ENCODE data around the gene HINT3.
A peak's percentile ranks its signal among the peaks of the same experiment; 100 is the strongest.

Gene HINT3

DNA sequence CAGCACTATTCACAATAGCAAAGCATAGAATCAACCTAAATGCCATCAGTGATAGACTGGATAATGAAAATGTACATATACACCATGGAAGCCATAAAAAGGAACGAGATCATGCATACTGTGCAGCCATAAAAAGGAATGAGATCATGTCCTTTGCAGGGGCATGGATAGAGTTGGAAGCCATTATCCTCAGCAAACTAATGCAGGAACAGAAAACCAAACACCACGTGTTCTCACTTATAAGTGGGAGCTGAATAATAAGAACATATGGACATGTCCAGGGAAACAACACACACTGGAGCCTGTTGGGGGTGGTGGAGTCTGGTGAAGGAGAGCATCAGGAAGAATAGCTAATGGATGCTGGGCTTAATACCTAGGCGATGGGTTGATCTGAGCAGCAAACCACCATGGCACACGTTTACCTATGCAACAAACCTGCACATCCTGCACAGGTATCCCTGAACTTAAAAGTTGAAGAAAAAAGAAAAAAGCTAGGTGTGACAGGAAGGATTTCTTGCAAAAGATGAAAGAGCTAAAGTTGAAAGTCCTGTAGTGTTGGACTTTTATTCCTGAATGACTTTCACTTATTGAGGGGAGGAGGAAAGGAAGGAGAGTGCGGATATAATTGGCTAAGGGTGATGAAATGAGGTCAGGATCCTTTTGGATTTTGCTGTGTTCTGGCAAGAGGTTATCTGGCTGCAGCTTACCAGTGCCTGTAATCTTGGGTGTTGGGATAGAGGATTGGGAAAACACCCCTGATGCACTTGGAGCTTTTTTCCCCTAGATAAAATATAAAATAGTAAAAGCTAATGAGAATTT is 38.3 kb downstream of the HINT3 start:
- Histone ChIP-seq H3K27ac (ENCODE audit: low read depth, low read length) (no peak overlapping the region), H3F3A (ENCODE audit: insufficient read depth) (peaks cover 23% of the 10 kb centered on the region; the same call in 1 of the 2 replicates), H3K9ac (ENCODE audit: low read length) (no peak overlapping the region), H4K20me1 (ENCODE audit: low read depth, low read length) (0 out of 2 replicates have a peak, but pooled peaks cover 6% of the 10 kb centered on the region), H3K36me3 (ENCODE audit: low read length) (peaks cover 32% of the 10 kb centered on the region), H3K4me3 (ENCODE audit: insufficient read depth, low read length, poor library complexity, severe bottlenecking) (no peak overlapping the region), H3K9me2 (replicated peaks; ENCODE audit: insufficient read depth, low read length) (no peaks in the 10 kb centered on the region), H3K27me3 (ENCODE audit: low read length) (no peaks in the 10 kb centered on the region), H3K4me2 (ENCODE audit: low read depth, low read length, poor library complexity, severe bottlenecking) (no peak overlapping the region), H3K9me3 (ENCODE audit: insufficient read depth, low read length) (no peaks in the 10 kb centered on the region), H2AFZ (ENCODE audit: low read depth, low read length, severe bottlenecking) (no peak overlapping the region), H3K79me2 (ENCODE audit: insufficient read depth, low read length) (peaks cover 55% of the 10 kb centered on the region)
- TF ChIP-seq EZH2phosphoT487 (conservative IDR thresholded peaks at IDR 0.05; ENCODE audit: low read length) = no peak
- TF ChIP-seq, protein P1, sequence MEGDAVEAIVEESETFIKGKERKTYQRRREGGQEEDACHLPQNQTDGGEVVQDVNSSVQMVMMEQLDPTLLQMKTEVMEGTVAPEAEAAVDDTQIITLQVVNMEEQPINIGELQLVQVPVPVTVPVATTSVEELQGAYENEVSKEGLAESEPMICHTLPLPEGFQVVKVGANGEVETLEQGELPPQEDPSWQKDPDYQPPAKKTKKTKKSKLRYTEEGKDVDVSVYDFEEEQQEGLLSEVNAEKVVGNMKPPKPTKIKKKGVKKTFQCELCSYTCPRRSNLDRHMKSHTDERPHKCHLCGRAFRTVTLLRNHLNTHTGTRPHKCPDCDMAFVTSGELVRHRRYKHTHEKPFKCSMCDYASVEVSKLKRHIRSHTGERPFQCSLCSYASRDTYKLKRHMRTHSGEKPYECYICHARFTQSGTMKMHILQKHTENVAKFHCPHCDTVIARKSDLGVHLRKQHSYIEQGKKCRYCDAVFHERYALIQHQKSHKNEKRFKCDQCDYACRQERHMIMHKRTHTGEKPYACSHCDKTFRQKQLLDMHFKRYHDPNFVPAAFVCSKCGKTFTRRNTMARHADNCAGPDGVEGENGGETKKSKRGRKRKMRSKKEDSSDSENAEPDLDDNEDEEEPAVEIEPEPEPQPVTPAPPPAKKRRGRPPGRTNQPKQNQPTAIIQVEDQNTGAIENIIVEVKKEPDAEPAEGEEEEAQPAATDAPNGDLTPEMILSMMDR (IDR thresholded peaks at IDR 0.05; ENCODE audit: insufficient read depth, low read length, poor library complexity, severe bottlenecking) = no peak

DNA sequence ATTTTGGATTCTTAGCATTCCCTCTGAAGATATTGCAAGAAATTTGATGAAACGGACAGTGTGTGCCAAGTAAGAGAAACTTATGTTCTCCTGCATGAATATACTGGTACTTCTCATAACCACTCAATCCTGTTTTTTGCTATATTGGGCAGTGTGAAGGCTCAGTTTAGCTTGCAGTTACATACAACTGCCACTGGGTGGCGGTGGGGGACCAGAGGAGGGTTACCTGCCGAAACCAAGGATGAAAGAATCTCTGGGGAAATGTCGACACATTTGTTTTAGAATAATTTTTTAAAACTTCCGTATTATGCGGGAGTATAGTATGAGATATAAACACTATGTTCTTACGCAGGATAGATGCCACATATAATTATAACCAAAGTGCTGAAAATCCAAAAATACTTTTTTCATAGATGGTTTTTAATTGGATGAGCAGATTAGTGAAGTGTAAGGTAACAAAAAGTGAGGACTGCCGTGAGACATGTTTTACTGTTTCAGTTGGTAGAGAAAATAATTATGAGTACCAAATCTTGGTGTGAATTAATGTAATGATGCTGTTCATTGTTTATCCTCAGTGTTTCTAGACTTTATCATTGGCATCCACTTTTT is 39.5 kb downstream of the HINT3 start:
- 0 out of 2 replicates have a peak, but pooled peaks cover 6% of the 10 kb centered on the region for H4K20me1 ChIP-seq (ENCODE audit: low read depth, low read length)
- H3K27ac ChIP-seq (ENCODE audit: low read depth, low read length) = no peak overlapping the region
- peaks cover 50% of the 10 kb centered on the region for H3K79me2 ChIP-seq (ENCODE audit: insufficient read depth, low read length)
- no peaks in the 10 kb centered on the region for H3K9me2 ChIP-seq (replicated peaks; ENCODE audit: insufficient read depth, low read length)
- H3K36me3 ChIP-seq (ENCODE audit: low read length) = peaks cover 42% of the 10 kb centered on the region
- H3K27me3 ChIP-seq (ENCODE audit: low read length) = no peaks in the 10 kb centered on the region
- no peak overlapping the region for H3K9ac ChIP-seq (ENCODE audit: low read length)
- peak overlapping the region; percentile 63 for H3K4me2 ChIP-seq (ENCODE audit: low read depth, low read length, poor library complexity, severe bottlenecking)
- no peak overlapping the region for H2AFZ ChIP-seq (ENCODE audit: low read depth, low read length, severe bottlenecking)
- TF ChIP-seq, protein P1 (IDR thresholded peaks at IDR 0.05; ENCODE audit: insufficient read depth, low read length, poor library complexity, severe bottlenecking) = peak; percentile 97
- TF ChIP-seq EZH2phosphoT487 (conservative IDR thresholded peaks at IDR 0.05; ENCODE audit: low read length) = no peak
- no peak overlapping the region for H3K4me3 ChIP-seq (ENCODE audit: insufficient read depth, low read length, poor library complexity, severe bottlenecking)
- H3F3A ChIP-seq (ENCODE audit: insufficient read depth) = peaks cover 23% of the 10 kb centered on the region; the same call in 1 of the 2 replicates
- no peaks in the 10 kb centered on the region for H3K9me3 ChIP-seq (ENCODE audit: insufficient read depth, low read length)

DNA sequence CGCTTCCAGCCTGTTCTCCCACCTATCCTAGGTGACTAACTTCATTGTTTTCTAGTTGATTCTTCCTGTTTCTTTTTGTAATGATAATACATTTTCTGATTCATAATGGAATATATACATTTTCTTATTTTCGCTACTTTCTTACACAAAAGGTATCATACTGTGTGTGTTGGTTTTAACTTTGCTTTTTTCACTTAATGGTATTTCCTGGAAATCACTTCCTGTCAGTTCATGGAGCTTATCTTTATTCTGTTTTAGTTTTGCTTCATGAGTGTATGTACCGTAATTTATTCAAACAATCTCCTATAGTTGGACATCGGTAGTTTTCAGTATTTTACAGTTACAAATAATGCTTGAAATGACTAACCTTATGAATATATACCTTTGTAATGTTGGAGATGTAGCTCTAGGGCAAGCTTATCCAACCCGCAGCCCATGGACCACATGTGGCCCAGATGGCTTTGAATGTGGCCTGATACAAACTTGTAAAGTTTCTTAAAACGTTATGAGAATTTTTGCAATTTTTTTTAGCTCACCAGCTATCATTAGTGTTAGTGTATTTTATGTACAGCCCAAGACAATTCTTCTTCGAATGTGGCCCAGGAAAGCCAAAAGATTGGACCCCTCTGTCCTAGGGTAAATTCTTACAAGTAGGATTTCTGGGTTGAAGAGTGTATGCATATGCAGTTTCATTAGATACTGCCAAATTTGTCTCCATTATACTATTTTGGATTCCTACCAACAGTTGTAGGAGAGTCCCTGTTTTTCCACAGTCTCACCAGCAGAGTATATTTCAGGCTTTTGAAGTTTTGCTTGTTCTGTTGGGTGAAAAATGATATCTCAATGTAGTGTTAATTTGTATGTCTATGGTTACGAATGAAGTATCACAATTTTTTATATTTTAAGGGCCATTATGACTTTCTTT is 46.4 kb downstream of the HINT3 start:
- H3K9me2 ChIP-seq (replicated peaks; ENCODE audit: insufficient read depth, low read length) = no peaks in the 10 kb centered on the region
- H3K27ac ChIP-seq (ENCODE audit: low read depth, low read length) = no peak overlapping the region
- no peaks in the 10 kb centered on the region for H3K27me3 ChIP-seq (ENCODE audit: low read length)
- peaks cover 10% of the 10 kb centered on the region for H3K79me2 ChIP-seq (ENCODE audit: insufficient read depth, low read length)
- peaks cover 63% of the 10 kb centered on the region for H3K36me3 ChIP-seq (ENCODE audit: low read length)
- H4K20me1 ChIP-seq (ENCODE audit: low read depth, low read length) = 0 out of 2 replicates have a peak, but pooled peaks cover 6% of the 10 kb centered on the region
- no peak overlapping the region for H3K4me2 ChIP-seq (ENCODE audit: low read depth, low read length, poor library complexity, severe bottlenecking)
- no peaks in the 10 kb centered on the region for H3K9me3 ChIP-seq (ENCODE audit: insufficient read depth, low read length)
- no peak for TF ChIP-seq EZH2phosphoT487 (conservative IDR thresholded peaks at IDR 0.05; ENCODE audit: low read length)
- TF ChIP-seq, protein P1 (IDR thresholded peaks at IDR 0.05; ENCODE audit: insufficient read depth, low read length, poor library complexity, severe bottlenecking) = no peak
- no peak overlapping the region for H3K4me3 ChIP-seq (ENCODE audit: insufficient read depth, low read length, poor library complexity, severe bottlenecking)
- no peak overlapping the region for H2AFZ ChIP-seq (ENCODE audit: low read depth, low read length, severe bottlenecking)
- H3K9ac ChIP-seq (ENCODE audit: low read length) = no peak overlapping the region
- no peaks in the 10 kb centered on the region for H3F3A ChIP-seq (ENCODE audit: insufficient read depth)
